Stomach (tissue), 4 donors: Measurements from ENCODE around the gene CFAP69.

Source experiments
- EP300 ChIP-seq: sonication (generic); formaldehyde crosslinking; IDR thresholded peaks from one replicate; pipeline ENCODE4 v1.6.1; 2017; ENCODE audit warnings: antibody characterized with exemption
- POLR2A ChIP-seq, 4 donors: fragments of 450-650 bp; IDR thresholded peaks; one replicate each; pipeline ENCODE4 v1.6.1; 2016; ENCODE audit warnings: antibody characterized with exemption in 4 of 4, control low read depth in 2 of 4, mild to moderate bottlenecking in 1 of 4, moderate library complexity in 1 of 4
- TF ChIP-seq, protein P1 (sequence below), 7 experiments: fragments of 450-650 bp in 4 of 7; fragments of 200-600 bp in 3 of 7; sonication (generic) in 3 of 7; IDR thresholded peaks; one replicate each; pipeline ENCODE4 v1.5.1; 2016 to 2019; ENCODE audit warnings: antibody characterized with exemption in 7 of 7, control low read depth in 2 of 7, mild to moderate bottlenecking in 1 of 7

DNA sequence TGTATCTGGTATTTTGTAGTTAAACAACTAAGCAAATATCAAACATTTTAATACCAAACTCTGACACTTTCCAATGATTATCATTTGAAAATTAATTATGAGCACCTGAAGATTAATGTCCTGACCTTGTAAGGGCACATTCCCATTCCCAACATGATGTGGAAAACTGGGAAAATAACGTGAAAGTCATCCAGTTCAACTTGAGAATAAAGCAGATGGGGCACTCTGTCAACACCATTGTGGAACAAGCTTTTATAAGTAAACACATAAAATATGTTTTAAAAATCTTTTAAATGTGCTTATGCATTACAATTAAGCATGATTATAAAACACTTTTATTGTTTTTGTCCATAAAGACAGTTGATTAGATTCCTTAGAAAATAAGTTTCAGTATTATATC is 19.4 kb upstream of the CFAP69 start:
- TF ChIP-seq EP300 (no peak), POLR2A (IDR thresholded peaks at IDR 0.05) (no peak)
- TF ChIP-seq, protein P1, sequence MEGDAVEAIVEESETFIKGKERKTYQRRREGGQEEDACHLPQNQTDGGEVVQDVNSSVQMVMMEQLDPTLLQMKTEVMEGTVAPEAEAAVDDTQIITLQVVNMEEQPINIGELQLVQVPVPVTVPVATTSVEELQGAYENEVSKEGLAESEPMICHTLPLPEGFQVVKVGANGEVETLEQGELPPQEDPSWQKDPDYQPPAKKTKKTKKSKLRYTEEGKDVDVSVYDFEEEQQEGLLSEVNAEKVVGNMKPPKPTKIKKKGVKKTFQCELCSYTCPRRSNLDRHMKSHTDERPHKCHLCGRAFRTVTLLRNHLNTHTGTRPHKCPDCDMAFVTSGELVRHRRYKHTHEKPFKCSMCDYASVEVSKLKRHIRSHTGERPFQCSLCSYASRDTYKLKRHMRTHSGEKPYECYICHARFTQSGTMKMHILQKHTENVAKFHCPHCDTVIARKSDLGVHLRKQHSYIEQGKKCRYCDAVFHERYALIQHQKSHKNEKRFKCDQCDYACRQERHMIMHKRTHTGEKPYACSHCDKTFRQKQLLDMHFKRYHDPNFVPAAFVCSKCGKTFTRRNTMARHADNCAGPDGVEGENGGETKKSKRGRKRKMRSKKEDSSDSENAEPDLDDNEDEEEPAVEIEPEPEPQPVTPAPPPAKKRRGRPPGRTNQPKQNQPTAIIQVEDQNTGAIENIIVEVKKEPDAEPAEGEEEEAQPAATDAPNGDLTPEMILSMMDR (IDR thresholded peaks at IDR 0.05): no peak
